Heart left ventricle (tissue), 16 donors: Measurements from ENCODE around the gene AFAP1. TPM values are rescaled to one million over a fixed set of nuclear protein-coding genes. Genes with fewer than 3 reads are reported as not detected.
A peak's percentile ranks its signal among the peaks of the same experiment; 100 is the strongest.

ENCODE experiments used
- ATAC-seq, 4 donors: fragments of 200-7000 bp; cut with Tn5 transposase; one replicate each; pipeline ENCODE4 v1.9.1; 2020 to 2022; ENCODE audit warnings: moderate library complexity in 4 of 4, mild to moderate bottlenecking in 3 of 4, moderate number of reproducible peaks in 1 of 4
- DNase-seq, 5 donors: peaks; one replicate each; pipeline ENCODE4 v3.0.0-alpha.2; 2020
- H3K27ac ChIP-seq, 12 donors: fragments of 200-600 bp; sonication (generic) in 4 of 12; one replicate each; pipeline versions ENCODE4 v1.5.0 to v1.8.0; 2016 to 2022; ENCODE audit warnings: mild to moderate bottlenecking in 2 of 12
- H3K27me3 ChIP-seq, 9 donors: fragments of 200-600 bp; sonication (generic) in 2 of 9; one replicate each; pipeline versions ENCODE4 v1.5.1 to v1.8.0; 2016 to 2022; ENCODE audit warnings: mild to moderate bottlenecking in 3 of 9
- H3K36me3 ChIP-seq, 9 donors: fragments of 200-600 bp; sonication (generic) in 2 of 9; one replicate each; pipeline versions ENCODE4 v1.5.0 to v1.8.0; 2018 to 2022; ENCODE audit warnings: mild to moderate bottlenecking in 2 of 9
- H3K4me1 ChIP-seq, 12 donors: fragments of 200-600 bp; sonication (generic) in 4 of 12; one replicate each; pipeline versions ENCODE4 v1.5.0 to v1.8.0; 2016 to 2022; ENCODE audit warnings: mild to moderate bottlenecking in 3 of 12
- H3K4me3 ChIP-seq, 12 donors: fragments of 200-600 bp; sonication (generic) in 4 of 12; one replicate each; pipeline versions ENCODE4 v1.5.0 to v1.8.0; 2017 to 2022; ENCODE audit warnings: mild to moderate bottlenecking in 9 of 12, moderate library complexity in 4 of 12
- H3K9me3 ChIP-seq, 12 donors: fragments of 200-600 bp; sonication (generic) in 4 of 12; one replicate each; pipeline versions ENCODE4 v1.5.0 to v1.8.0; 2016 to 2022; ENCODE audit warnings: mild to moderate bottlenecking in 1 of 12
- CTCF ChIP-seq, 12 donors: fragments of 200-600 bp; sonication (generic) in 4 of 12; IDR thresholded peaks; one replicate each; pipeline versions ENCODE4 v1.5.0 to v1.8.0; 2018 to 2022; ENCODE audit warnings: antibody characterized with exemption in 12 of 12, mild to moderate bottlenecking in 5 of 12
- POLR2A ChIP-seq, 2 donors: fragments of 450-650 bp; IDR thresholded peaks; one replicate each; pipeline ENCODE4 v1.6.1; 2017; ENCODE audit warnings: antibody characterized with exemption in 2 of 2, mild to moderate bottlenecking in 2 of 2, moderate library complexity in 2 of 2
- WGBS, 4 donors: extraction: QIAGEN DNeasy Blood & Tissue Kit in 2 of 4; methylation state at CpG; one replicate each; pipeline versions ENCODE4 v1.1.5 to v1.1.7; 2013 to 2018; 5-methylcytosine and 5-hydroxymethylcytosine counted together
- intact Hi-C, 10 donors: fragments of 100-400 bp; cut with DNase I; formaldehyde crosslinking; loops; one replicate each; pipeline versions ENCODE4 v1.11.1 to v1.14.2; 2022
- polyA plus RNA-seq, 2 donors: library from polyadenylated mRNA; stranded (reverse); fragments of 200-250 nt; gene quantifications; one replicate each; pipeline ENCODE4 v1.2.3, GENCODE V29; 2013
- total RNA-seq, 9 donors: library from RNA; depleted of rRNA in 2 of 9; stranded (reverse); fragments of >200 nt in 2 of 9; fragmentation: NEBNext Ultra II Directional in 3 of 9; extraction: Animal tissue kit (Norgen Biotek cat#: 25700) in 3 of 9; gene quantifications; one replicate each; pipeline versions ENCODE4 v1.1.0 to v1.2.4, GENCODE V29; 2016 to 2023
- donor health status: ischemic (EF 13 %, LVEDD 7.1; RV severe dilation, severe dysfunction).
- donor health status: healthy with polysubstance abuse.
- donor health status: DM: no; HTN: yes; CAD: no.
- donor health status: DM: no; HTN: no; CAD: no.
- donor health status: ischemic (EF 25% LVEDD 6.9; RV normal size, moderate dysfunction).
- donor health status: ischemic (EF 25% LVEDD 5.7; RV mildly dilated, moderate dysfunction).
- donor health status: healthy.
- donor health status: DM: yes; HTN: yes; CAD: no.
- donor health status: ischemic (EF 35%, LVEDD 5.7; RV mildly dilated, moderate dysfunction).
- donor health status: nonischemic (EF 11% LVEDD 7.7; RV severe dilation, severe dysfunction).
- donor health status: DM: yes; HTN: yes; CAD: no.
- donor health status: PGD.
- donor health status: ischemic (EF 29% LVEDD 5.4; RV normal size, mild dysfunction).
- donor health status: nonischemic (EF 23%, LVEDD 6.1; RV moderate dilation, normal function).

The AFAP1 gene
- total and polyA plus RNA-seq, 11 donors: 2.0 to 18.0 (median 7.0) TPM

- Histone ChIP-seq H3K9me3 (peaks cover 0 to 10% (median 2%) of the 10 kb centered on the region in 12 donors), H3K4me3 (no peak overlapping the region), H3K36me3 (no peaks in the 10 kb centered on the region), H3K4me1 (peaks cover 0 to 9% (median 1%) of the 10 kb centered on the region in 12 donors), H3K27ac (peak overlapping the region in 2 of 12 donors; percentile 16 to 32), H3K27me3 (no peaks in the 10 kb centered on the region)
- ATAC-seq: no peak
- no peak for TF ChIP-seq POLR2A (IDR thresholded peaks at IDR 0.05)
- TF ChIP-seq CTCF (IDR thresholded peaks at IDR 0.05): no peak
- intact Hi-C loops: no loop called here
- WGBS, 4 donors: 84 to 91% (median 88%) methylated on average over 11 of the region's 11 CpGs
- no peak for DNase-seq
Observed at GRCh38 chr4:7956934-7957656, 17.4 kb upstream of the AFAP1 start.

GRCh38 chr4:7956270-7956808 lies 16.7 kb upstream of the AFAP1 start:
- WGBS, 4 donors: 68 to 82% (median 74%) methylated on average over 8 of the region's 8 CpGs
- ATAC-seq: peak in 3 of 4 donors; percentile 34 to 66 (median 49)
- no peak overlapping the region for H3K4me3 ChIP-seq
- no peaks in the 10 kb centered on the region for H3K36me3 ChIP-seq
- H3K27ac ChIP-seq: peak overlapping the region in 2 of 12 donors; percentile 16 to 32
- peaks cover 0 to 9% (median 1%) of the 10 kb centered on the region in 12 donors for H3K4me1 ChIP-seq
- no peak for TF ChIP-seq POLR2A (IDR thresholded peaks at IDR 0.05)
- no peak for TF ChIP-seq CTCF (IDR thresholded peaks at IDR 0.05)
- intact Hi-C loops: no loop called here
- H3K9me3 ChIP-seq: peaks cover 0 to 10% (median 2%) of the 10 kb centered on the region in 12 donors
- no peaks in the 10 kb centered on the region for H3K27me3 ChIP-seq
- peak in 1 of 5 donors; percentile 57 for DNase-seq

- intact Hi-C loops: no loop called here
- H3K4me3 ChIP-seq: no peak overlapping the region
- 44 to 64% (median 55%) methylated on average over 4 of the region's 4 CpGs for WGBS, 4 donors
- H3K4me1 ChIP-seq: peaks cover 0 to 9% (median 0%) of the 10 kb centered on the region in 12 donors
- H3K9me3 ChIP-seq: peaks cover 0 to 10% (median 2%) of the 10 kb centered on the region in 12 donors
- DNase-seq: no peak
- no peaks in the 10 kb centered on the region for H3K36me3 ChIP-seq
- no peak for TF ChIP-seq CTCF (IDR thresholded peaks at IDR 0.05)
- TF ChIP-seq POLR2A (IDR thresholded peaks at IDR 0.05): no peak
- H3K27me3 ChIP-seq: no peaks in the 10 kb centered on the region
- no peak overlapping the region for H3K27ac ChIP-seq
- peak in 3 of 4 donors; percentile 44 to 85 (median 79) for ATAC-seq
Observed at GRCh38 chr4:7955393-7955792, 15.7 kb upstream of the AFAP1 start.

GRCh38 chr4:7952615-7953014 lies 13.0 kb upstream of the AFAP1 start:
- Histone ChIP-seq H3K9me3 (peaks cover 0 to 10% (median 2%) of the 10 kb centered on the region in 12 donors), H3K27ac (no peak overlapping the region), H3K4me3 (no peak overlapping the region), H3K4me1 (peaks cover 0 to 9% (median 0%) of the 10 kb centered on the region in 12 donors), H3K27me3 (no peaks in the 10 kb centered on the region), H3K36me3 (no peaks in the 10 kb centered on the region)
- 91 to 96% (median 94%) methylated on average over 9 of the region's 9 CpGs for WGBS, 4 donors
- intact Hi-C loops: no loop called here
- TF ChIP-seq POLR2A (IDR thresholded peaks at IDR 0.05): no peak
- TF ChIP-seq CTCF (IDR thresholded peaks at IDR 0.05): no peak
- DNase-seq: no peak
- no peak for ATAC-seq
